DND-41 (cell line): ENCODE results near the gene CNTN5.

Source experiments
- CTCF ChIP-seq: IDR thresholded peaks from 2 replicates; pipeline ENCODE4 v1.5.1; 2012; ENCODE audit warnings: borderline replicate concordance, low read length, moderate library complexity, mild to moderate bottlenecking; ENCODE audit not compliant: poor library complexity, severe bottlenecking; ENCODE audit errors: extremely low read depth
- EZH2 ChIP-seq: IDR thresholded peaks from 3 replicates; pipeline ENCODE4 v1.6.1; 2012; ENCODE audit warnings: borderline replicate concordance, low read depth, mild to moderate bottlenecking, moderate library complexity, low read length, inconsistent platforms; ENCODE audit not compliant: severe bottlenecking

GRCh38 chr11:99391245-99391644 is 370.5 kb downstream of the CNTN5 start:
- TF ChIP-seq CTCF (no peak), EZH2 (no peak)
